Bronchial epithelial cell (primary cell): ENCODE results near the gene CYP4A22. TPM values are rescaled to one million over a fixed set of nuclear protein-coding genes. Genes with fewer than 3 reads are reported as not detected.
"Not testable (repeated sequence)": the region's sequence is repeated elsewhere in the genome, so short reads cannot be mapped to it uniquely, and the experiment has no call there.

Experiments used
- DNase-seq: peaks from one replicate; pipeline ENCODE4 v3.0.0-alpha.2; 2010; ENCODE audit warnings: low read depth
- FAIRE-seq: peaks from 2 replicates; lab custom pipeline; 2011; peaks lifted over from hg19 to GRCh38; lab: Jason Lieb, UNC
- H3K27me3 ChIP-seq: 2 replicates; pipeline ENCODE4 v1.5.1; 2011; ENCODE audit warnings: low read length; ENCODE audit not compliant: control insufficient read depth, insufficient read depth
- H3K36me3 ChIP-seq: 2 replicates; pipeline ENCODE4 v1.5.1; 2011; ENCODE audit warnings: low read length; ENCODE audit not compliant: control insufficient read depth, insufficient read depth
- H3K4me3 ChIP-seq: 2 replicates; pipeline ENCODE4 v1.5.1; 2011; ENCODE audit warnings: mild to moderate bottlenecking, low read depth, low read length, control low read depth
- total RNA-seq: library from RNA; depleted of rRNA; stranded (reverse); fragments of >200 nt; gene quantifications from 2 replicates; pipeline ENCODE4 v1.2.1, GENCODE V29; 2014
- TF ChIP-seq, protein P1 (sequence below): IDR thresholded peaks from 2 replicates; pipeline ENCODE4 v1.5.1; 2011; ENCODE audit warnings: mild to moderate bottlenecking, moderate library complexity, low read length, control low read depth, inconsistent platforms; ENCODE audit not compliant: insufficient read depth, severe bottlenecking

Gene CYP4A22
- total RNA-seq, 1 donor from 2014 or later = not detected

DNA sequence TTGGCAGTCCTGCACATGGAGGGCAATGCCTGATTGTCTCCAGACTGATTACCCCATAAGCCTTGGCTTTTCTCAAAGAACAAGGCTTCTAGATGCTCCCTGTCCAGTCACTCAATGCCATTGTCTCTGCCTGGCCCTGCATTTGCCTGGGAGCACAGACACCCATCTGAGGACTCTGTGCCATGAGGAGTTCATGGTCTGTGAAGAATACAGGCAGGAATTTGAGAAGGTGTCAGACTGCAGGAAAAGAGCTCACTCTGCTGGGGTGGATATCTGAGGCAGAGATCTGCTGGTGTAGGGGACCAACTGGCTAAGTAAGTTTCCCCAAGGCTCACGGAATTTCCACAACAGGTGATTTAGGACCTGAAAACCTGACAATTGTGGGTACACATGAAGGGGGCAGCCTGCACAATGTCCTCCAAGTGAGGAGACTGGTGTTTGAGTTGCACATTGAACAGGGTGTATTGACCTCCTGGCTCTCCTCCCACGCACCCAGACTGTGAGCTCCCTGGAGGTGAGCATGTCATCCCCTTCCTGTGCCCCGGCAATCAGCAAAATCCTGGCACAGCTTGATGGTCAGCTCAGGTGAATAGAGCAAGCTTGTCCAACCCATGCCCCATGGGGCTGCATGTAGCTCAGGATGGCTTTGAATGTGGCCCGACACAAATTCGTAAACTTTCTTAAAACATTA is 829 bp downstream of the CYP4A22 start:
- FAIRE-seq (no peak), DNase-seq (no peak)
- TF ChIP-seq, protein P1, sequence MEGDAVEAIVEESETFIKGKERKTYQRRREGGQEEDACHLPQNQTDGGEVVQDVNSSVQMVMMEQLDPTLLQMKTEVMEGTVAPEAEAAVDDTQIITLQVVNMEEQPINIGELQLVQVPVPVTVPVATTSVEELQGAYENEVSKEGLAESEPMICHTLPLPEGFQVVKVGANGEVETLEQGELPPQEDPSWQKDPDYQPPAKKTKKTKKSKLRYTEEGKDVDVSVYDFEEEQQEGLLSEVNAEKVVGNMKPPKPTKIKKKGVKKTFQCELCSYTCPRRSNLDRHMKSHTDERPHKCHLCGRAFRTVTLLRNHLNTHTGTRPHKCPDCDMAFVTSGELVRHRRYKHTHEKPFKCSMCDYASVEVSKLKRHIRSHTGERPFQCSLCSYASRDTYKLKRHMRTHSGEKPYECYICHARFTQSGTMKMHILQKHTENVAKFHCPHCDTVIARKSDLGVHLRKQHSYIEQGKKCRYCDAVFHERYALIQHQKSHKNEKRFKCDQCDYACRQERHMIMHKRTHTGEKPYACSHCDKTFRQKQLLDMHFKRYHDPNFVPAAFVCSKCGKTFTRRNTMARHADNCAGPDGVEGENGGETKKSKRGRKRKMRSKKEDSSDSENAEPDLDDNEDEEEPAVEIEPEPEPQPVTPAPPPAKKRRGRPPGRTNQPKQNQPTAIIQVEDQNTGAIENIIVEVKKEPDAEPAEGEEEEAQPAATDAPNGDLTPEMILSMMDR = no peak
- H3K27me3 ChIP-seq = no peaks in the 10 kb centered on the region
- no peak overlapping the region for H3K4me3 ChIP-seq
- no peaks in the 10 kb centered on the region for H3K36me3 ChIP-seq

GRCh38 chr1:47140358-47140757 is 3.1 kb downstream of the CYP4A22 start:
- not testable (repeated sequence) for H3K27me3 ChIP-seq, H3K36me3 ChIP-seq, H3K4me3 ChIP-seq, FAIRE-seq, DNase-seq

- H3K27me3 ChIP-seq, H3K4me3 ChIP-seq, FAIRE-seq, DNase-seq, H3K36me3 ChIP-seq: not testable (repeated sequence)
- TF ChIP-seq, protein P1 = peak; percentile 53
Measured at GRCh38 chr1:47143654-47144053, 6.4 kb downstream of the CYP4A22 start.

- FAIRE-seq = not testable (repeated sequence)
Measured at GRCh38 chr1:47146495-47146894, 9.3 kb downstream of the CYP4A22 start.

DNA sequence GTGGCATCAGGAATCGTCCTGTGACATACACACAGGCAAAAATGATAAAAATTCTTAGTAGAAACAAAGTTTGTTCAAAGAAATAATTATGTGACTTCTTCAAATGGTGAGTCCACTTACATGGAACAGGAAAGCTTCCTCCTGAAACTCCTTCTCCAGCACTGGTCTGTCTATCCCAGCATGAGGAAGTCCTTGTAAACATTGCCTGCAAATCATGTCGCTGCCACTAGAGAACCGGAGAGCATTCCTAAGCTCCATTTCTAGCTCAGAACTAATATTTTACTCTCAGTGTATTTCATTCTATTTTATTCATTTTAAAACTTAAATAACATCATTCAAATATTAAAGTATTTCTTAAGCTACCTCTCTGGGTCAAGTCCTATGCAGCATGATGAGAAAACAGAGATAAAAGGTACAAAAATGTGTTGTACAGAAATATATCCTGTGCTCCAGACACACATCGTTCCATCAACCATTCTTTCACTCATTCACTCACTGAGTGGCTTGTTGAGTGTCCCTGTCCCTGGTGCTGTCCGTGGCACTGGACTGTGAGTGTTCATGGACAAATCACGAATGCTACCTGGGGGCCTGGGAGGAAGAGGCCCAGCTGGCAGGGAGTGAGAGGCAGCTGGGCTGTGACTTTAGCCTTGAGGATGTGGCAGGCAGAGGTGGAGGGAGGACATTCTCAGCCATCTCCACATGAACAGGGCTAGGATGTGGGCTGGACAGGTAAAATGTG is 10.0 kb downstream of the CYP4A22 start:
- TF ChIP-seq, protein P1 = no peak
- Histone ChIP-seq H3K36me3 (no peaks in the 10 kb centered on the region), H3K27me3 (no peaks in the 10 kb centered on the region), H3K4me3 (no peak overlapping the region)
- DNase-seq (no peak), FAIRE-seq (peak; percentile 83)

More at GRCh38 chr1:47146495-47146894, 9.3 kb downstream of the CYP4A22 start:
- H3K27me3 ChIP-seq, H3K36me3 ChIP-seq, H3K4me3 ChIP-seq: not testable (repeated sequence)
- DNase-seq = peak; percentile 25

GRCh38 chr1:47149162-47149561 is 11.9 kb downstream of the CYP4A22 start:
- not testable (repeated sequence) for FAIRE-seq, H3K36me3 ChIP-seq, H3K4me3 ChIP-seq, H3K27me3 ChIP-seq, DNase-seq

GRCh38 chr1:47156457-47156856 is 19.2 kb downstream of the CYP4A22 start:
- not testable (repeated sequence) for DNase-seq, H3K27me3 ChIP-seq, H3K36me3 ChIP-seq, FAIRE-seq, H3K4me3 ChIP-seq

- H3K36me3 ChIP-seq, FAIRE-seq, DNase-seq: not testable (repeated sequence)
Measured at GRCh38 chr1:47157957-47158356, 20.7 kb downstream of the CYP4A22 start.

More at GRCh38 chr1:47157957-47158356, 20.7 kb downstream of the CYP4A22 start:
- H3K27me3 ChIP-seq, H3K4me3 ChIP-seq: not testable (repeated sequence)
